NCI-H1417 (cell line): ENCODE data around the gene SERPINA3.
"Not testable (repeated sequence)": the region's sequence is repeated elsewhere in the genome, so short reads cannot be mapped to it uniquely, and the experiment has no call there.

Experiments used
- DNase-seq, 3 experiments: peaks; one replicate each; lab custom pipeline; 2025; lab: John Stamatoyannopoulos, UW

Gene SERPINA3

DNA sequence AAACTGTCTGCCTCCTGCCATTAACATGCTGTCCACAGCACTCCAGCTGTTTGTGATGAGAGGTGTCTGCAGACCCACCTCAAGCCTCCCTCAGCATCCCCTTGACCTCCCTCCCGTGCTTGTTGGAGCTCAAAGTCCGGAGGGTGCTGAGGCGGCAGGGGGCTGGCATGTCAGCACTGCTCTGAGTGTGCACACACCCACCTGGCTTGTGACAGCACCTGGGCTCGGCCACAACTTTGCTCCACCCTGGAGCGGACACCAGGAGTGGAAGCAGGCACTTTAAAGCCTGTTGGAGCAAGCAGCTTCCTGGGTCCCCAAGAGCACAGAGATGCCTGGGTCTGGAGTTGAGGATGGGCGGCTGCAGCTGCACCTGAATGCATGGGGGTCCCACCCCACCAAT is 20.9 kb downstream of the SERPINA3 start:
- no peak for DNase-seq

DNA sequence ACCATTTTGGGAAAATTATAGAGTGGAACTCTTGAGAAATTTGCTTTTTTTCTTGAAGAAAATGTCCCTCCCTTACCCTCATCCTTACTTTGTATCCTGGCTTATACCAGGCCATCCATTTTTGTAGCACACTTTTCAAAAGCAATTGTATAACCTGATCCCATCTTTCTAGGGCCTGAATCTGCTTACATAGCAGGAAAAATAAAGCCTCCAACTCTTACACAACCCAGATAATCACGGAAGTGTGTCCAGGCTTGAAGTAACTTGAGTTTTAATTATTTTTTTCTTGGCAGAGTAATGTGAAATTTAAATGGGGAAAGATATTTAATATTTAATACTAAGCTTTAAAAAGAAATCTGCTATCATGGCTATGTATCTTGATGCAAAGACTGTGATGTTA is 23.0 kb downstream of the SERPINA3 start:
- no peak for DNase-seq

DNA sequence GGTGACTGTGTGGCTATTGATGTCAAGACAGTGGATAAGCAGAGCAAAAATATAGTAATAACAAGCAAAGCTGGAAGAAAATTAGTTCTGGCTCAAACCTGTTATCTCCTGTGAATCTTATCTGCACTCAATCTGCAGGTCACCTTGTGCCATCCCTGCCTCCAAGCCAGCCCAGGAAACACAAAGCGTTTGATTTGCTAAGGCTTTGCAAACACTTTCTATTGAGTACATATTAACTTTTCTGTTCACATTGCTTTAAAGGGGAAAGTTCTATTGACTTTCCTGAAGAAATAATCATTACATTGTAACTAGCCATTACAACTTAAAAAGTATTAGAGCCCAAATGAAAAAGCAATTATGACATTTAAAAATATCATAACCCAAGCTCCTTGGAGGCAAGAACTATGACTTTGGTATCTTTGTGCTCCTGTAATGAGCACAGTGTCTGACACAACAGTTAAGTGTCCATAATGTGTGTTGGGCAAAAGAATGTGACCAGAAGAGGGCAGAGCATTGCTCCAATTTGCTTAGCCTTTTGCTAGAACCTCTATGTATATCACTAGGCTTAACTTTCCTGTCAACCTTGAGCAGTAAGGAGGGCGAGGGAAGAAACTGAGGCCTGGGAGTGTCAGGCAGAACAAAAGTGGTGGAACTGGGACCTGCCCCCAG is 24.7 kb downstream of the SERPINA3 start:
- no peak for DNase-seq

DNA sequence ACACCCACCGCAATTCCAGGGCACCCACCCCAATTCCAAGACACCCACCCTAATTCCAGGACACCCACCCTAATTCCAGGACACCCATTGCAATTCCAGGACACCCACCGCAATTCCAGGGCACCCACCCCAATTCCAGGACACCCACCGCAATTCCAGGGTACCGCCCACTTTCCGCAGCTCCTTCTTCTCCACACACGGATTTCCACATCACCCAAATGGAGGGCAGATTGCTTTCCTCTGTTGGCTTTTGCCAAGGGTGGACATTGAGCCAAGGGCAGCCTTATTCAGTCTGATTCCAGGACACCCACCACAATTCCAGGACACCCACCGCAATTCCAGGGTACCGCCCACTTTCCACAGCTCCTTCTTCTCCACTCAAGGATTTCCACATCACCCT is 25.6 kb downstream of the SERPINA3 start:
- DNase-seq: not testable (repeated sequence)

DNA sequence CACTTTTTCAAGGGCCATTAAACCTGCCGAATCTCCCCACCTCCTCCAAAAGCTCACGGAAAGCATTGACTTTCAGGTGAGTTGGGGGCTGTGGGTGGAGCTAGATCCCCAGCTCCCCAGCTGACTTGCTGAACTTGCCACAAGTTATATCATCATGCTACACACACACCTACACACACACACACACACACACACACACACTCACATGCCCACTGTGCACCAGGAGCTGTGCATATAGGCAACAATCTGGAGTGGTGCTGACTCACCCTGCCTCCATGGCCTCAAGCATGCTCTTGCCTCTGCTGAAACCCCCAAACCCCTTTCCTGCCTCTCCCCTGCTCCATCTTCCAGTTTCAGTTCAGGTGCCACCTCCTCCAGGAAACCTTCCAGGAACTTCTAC is 26.1 kb downstream of the SERPINA3 start:
- DNase-seq: no peak

DNA sequence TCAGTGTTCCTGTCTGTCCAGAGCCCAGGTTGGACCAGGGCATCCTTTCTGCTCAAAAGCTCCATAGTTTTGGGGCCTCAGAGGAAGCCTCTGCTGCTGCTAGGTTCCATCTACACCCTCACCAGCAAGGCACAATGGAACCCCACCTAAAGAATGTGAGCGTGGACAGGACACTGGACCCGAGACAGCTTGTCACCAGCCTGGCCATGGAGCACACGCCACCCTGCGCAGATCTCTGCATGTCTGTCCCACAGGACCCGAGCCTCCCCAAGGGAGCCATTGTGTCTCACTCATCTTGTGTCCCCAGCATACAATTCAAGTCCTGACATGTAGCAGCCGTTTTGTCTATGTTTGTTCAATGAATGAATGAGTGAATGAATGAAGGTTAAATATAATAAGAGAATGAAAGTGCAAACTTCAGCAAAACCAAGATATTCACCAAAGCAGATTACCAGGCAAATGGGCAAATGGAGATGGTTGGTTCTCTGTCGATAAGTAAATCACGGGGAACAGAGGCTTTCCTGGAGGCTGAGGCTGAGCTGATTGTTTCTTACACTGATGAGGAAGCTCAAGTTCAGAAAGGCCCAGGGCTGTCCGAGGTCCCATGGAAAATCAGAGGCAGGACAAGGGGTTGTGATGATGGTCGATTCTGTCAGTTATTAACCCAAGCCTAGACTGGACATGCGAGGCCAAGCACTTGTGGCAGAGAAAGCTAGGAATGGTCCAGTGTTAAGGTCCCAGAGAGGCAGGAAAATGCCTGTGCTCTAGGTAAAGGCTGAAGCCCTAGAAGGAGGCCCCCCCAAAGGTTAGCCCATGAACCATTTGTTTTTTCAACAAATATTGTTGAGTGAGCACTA is 27.0 kb downstream of the SERPINA3 start:
- DNase-seq: no peak

DNA sequence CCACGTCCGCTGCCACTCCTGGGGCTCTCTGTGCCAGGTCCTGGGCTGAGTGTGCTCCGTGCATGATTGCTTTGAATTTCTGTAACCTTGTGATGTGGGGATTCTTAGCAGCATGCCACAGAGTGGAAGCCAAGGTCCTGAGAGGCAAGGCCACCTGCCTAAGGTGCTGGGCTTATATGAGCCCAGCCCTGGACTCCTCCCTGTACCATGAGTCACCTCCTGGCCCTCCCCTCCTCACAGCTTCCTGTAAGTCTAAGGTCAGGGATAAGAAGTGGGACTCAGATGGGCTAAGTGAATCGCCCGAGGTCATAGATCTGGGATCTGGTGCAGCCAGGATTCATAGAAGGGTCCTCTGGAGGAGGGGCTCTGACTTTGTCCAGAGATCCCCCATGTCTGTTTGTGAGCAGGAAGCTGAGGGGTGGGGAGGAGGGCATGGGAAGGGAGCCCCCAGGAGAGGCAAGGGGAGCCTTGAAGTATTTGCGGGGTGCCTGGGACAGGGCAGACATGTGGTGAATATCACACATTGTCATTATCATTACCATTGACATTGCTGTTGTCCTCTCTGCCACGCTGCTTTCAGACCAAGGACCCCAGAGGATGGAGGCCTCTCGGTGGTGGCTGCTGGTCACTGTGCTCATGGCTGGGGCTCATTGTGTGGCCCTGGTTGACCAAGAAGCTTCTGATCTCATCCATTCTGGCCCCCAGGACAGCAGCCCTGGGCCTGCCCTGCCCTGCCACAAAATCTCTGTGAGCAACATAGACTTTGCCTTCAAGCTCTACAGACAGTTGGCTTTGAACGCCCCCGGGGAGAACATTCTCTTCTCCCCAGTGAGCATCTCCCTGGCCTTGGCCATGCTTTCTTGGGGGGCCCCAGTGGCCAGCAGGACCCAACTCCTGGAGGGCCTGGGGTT is 28.8 kb downstream of the SERPINA3 start:
- DNase-seq: no peak

DNA sequence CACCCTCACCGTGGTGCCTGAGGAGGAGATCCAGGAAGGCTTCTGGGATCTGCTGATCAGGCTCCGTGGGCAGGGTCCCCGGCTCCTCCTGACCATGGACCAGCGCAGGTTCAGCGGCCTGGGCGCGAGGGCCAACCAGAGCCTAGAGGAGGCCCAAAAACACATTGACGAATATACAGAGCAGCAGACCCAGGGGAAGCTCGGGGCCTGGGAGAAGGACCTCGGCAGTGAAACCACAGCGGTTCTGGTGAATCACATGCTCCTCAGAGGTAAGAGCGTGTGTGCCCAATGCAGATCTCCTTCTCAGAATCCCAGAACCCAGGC is 29.4 kb downstream of the SERPINA3 start:
- no peak for DNase-seq

DNA sequence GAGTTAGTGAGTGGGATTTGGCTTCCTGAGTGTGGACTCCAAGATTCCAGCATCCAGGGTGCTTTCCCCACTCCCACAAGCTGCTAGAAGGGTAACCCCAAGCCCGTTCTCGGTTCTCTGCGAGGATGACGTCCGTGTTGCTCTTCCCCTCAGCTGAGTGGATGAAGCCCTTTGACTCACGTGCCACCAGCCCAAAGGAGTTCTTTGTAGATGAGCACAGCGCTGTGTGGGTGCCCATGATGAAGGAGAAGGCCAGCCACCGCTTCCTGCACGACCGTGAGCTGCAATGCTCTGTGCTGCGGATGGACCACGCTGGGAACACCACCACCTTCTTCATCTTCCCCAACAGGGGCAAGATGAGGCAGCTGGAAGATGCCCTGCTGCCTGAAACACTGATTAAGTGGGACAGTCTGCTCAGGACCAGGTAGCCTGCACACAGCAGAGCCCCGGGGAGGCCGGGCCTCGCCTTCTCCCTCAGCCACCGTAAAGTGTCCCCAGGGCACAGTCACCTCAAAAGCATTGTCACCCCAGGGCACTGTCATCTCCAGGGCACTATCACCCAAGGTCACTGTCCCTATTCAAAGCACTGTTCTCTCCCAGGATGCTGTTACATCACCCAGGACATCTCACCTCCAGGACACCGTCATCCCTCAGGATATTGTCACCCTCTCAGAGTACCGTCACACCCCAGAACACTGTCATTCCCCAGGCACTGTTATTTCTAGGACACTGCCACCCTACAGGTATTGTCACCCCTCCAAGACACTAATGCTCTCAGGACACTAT is 31.3 kb downstream of the SERPINA3 start:
- no peak for DNase-seq

DNA sequence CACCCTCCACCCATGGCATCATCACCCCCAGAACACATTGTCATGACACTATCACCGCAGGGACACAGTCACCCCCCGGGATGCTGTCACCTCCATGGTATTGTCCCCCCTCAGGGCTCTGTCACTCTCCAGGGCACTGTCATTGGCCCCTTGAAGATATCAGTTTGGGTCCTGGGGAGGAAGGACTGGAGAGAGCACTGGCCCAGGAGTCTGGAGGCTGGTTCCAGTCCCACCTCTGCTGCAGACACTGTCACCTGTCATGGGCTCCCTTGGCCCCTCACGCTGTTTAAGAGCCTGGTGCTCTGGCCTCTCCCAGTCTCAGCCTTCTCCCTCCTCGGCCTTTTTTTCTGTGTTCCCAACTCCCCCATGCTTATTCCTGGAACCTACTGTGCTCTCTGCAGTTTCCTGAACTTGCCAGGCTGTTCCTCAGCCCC is 31.9 kb downstream of the SERPINA3 start:
- no peak for DNase-seq

DNA sequence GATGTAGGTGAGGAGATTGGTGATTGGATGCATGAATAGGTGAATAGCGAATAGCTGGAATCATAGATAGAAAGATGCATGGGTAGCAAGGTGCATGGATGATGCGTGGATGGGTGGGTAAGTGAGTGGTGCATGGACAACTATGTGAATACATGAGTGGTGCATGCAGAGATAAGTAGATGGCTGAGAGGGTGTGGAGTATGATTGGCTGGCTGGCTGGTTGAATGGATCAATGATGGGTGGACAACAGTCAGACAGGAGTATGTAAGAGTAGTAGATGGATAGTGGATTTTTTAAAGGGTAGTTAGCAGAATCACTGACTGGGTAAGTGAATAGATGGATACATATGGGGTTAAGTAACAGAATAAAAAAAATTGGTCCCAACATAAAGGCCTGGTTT is 33.9 kb downstream of the SERPINA3 start:
- no peak for DNase-seq

DNA sequence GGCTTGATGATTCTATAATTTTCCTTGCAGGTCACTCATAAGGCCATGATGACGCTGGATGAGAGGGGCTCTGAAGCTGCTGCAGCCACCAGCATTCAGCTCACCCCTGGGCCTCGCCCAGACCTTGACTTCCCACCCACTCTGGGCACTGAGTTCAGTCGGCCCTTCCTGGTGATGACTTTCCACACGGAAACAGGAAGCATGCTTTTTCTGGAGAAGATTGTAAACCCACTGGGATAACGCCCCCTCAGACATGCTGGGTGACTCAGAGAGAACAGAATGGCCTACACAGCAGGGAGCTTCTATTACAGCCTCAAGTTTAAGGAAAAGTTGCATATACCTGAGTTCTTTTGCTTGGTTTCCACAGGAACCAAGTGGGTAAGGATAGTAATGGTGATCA is 34.3 kb downstream of the SERPINA3 start:
- no peak for DNase-seq

DNA sequence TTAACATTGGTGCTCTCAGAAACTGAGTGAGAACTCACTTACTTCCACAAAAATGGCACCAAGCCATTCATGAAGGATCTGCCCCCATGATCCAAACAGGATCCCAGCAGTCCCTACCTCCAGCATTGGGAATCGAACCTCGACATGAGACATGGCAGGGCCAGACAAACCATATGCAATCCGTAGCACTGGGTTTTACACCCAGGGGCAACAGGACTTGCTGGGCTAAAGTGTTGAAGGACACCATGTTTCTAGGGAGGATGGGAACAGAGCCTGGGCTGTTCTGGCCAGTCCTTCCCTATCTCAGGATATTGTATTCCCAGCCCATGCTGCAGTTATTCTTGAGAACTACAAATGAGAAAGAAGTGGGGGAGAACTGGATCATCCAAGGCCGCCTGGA is 36.6 kb downstream of the SERPINA3 start:
- DNase-seq: no peak

DNA sequence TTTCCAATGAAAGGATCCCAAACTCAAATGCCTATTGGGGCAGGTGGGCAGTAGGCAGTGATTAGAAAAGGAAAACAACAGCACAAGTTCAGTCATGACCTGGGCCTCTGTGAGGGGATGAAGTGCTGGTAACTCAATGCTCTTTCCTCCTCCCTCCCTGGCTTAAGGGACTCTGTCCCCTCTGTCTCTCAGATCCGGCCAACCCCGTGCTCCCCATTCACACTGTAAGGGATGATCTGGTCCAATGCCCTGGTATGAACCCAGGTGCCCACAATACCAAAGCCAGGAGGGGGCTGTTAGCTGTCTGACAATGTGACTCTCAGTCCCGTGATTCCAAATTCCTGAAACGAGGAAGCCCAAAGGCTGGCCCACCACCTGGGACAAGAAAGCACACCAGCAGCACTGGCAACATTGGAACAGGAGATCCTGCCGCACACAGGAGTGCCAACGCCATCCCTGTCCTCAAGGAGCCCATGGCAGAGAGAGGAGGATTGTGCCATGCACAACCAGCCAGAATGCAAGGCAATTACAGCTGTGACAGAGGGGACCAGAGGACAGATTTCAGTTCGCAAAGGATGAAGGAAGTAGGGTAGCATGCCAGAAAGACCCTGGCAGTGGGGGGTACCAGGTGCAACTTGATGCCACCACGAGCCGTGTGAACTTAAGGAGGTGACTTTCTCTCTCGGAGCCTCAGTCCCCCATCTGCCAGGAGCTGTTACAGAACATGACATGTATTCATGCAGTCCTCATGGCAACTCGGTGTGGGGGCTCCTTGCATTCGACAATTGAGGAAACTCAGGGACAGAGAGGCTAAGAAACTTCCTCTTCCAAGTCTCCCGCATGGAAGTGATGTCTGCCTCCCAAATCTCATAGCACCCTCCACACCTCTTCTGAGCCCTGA is 37.6 kb downstream of the SERPINA3 start:
- no peak for DNase-seq

DNA sequence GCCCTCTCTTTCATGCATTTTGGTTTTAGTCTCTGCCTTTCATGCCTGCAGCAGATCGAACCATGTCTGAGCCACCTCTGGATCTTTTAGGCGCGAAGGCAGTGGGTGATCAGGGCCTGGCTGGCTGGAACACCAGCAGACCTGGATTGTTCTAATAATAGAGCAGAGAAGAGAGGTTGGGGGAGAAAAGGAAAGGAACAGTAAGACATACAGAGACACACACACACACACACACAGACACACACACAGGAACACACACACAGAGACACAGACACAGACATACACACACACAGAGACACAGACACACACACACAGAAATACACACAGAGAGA is 38.2 kb downstream of the SERPINA3 start:
- DNase-seq: no peak

DNA sequence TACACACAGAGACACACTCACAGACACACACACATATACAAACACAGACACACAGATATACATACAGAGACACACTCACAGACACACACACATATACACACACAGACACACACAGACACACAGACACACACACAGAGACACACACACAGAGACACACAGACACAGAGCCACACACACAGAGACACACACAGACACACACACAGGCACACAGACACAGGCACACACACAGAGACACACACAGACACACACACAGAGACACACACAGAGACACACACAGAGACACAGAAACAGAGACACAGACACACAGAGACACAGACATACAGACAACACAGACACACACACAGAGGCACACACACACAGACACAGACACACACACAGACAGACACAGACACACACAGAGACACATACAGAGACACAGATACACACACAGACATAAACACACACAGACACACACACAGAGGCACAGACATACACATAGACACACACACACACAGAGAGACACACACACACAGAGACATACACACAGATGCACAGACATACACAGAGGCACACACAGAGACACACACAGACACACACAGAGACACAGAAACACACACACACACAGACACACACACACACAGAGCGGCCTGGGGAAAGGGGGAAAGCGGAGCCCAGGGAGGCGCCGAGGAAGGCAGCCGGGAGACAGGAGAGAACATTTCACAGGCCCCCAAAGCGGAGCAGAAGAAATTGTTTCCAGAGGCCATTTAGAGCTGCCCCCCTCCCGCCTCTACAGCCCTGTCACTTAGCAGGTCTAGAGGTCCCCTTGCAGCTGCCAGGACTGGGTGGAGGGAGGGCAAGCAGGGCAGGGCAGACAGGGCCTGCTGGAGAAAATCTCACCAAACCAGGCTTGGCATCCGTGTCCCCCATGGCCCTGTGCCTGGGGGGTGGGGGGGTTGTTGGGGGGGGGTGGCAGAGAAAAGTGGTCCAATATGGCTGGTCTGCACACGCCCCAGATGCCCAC is 38.9 kb downstream of the SERPINA3 start:
- no peak for DNase-seq

DNA sequence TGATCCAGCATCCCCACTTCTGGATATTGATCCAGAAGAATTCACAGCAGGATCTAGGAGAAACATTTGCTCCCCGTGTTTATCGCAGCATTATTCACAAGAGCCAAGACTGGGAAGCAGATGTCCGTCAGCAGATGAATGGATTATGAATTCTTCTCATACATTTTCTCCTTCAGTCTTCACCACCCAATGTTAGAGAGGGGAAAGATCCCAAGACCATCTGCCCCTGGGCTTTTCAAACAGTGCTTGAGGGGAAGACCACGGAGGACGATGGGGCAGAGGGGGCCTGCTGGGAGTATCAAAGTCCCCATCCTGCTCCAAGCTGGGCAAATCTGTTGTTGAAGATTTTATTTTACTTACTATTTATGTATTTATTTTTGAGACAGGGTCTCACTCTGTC is 41.1 kb downstream of the SERPINA3 start:
- no peak for DNase-seq

DNA sequence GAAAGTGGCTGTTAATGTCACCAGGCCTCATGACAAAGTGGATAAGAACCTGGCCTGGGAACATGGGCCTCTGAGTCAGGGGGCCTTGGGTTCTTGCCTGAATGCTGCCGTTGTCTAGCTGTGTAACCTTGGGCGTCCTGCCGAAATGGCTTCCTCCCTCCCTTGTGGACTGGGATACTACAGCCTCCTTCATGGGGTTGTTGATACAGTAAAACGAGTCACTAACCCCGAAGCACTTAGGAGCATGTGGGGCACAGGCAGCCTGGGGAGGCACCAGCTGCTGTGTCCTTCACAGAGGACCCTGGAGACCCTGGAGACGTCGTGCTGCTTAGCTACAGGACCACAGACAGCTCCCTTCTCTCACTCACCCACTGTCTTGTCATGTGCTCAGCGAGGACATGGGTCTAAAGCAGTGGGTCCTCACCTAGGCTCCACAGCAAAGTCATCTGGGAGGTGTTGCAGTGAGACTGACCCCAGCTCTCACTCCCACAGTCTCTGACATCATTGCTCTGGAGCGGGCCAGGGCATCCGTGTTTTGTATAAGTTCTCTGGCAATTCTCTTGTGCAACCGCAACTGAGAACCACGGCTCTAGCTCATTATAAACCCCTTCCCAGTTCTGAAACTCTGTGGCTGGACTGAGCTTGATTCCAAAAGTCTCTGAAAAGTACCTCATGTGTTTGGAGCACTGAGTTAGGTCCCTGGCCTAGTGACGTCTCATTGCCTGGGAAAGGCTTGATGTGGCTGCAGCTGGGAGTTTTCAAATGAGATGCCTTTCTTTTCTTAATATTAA is 42.1 kb downstream of the SERPINA3 start:
- DNase-seq: no peak

DNA sequence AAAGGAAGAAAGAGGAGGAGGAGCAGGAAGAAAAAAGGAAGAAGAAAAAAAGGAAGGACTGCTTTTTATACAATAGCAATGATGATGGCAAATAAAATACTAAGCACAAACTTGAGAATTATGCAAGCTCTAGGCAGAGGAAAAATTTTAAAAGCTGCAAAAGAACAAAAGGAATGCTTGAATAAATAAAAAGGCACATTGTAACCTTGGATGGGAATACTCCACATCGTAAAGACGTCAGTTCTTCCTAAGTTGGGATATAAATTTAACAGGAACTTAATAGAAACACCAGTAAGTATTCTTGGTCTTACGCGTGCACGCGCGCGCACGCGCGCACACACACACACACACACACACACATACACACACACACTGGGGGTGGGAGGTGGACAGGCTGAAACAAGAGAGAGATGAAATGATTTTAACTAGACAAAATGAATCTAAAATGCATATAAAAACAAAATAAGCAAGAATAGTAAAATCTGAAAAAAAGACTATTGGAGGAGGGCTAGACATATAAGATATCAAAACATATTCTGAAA is 43.0 kb downstream of the SERPINA3 start:
- DNase-seq: no peak
